GM18502 (cell line): ENCODE data around the gene GSTO1.

ENCODE experiments used
- ATAC-seq: cut with Tn5 transposase; IDR thresholded peaks from one replicate; pipeline ENCODE4 v1.9.1; 2021; ENCODE audit warnings: mild to moderate bottlenecking; ENCODE audit not compliant: unreplicated experiment, poor library complexity

GSTO1 gene

GRCh38 chr10:104273899-104274575 is 19.3 kb downstream of the GSTO1 start:
- ATAC-seq = no peak

GRCh38 chr10:104274762-104275721 is 20.4 kb downstream of the GSTO1 start:
- ATAC-seq = peak; percentile 88

GRCh38 chr10:104276192-104276591 is 21.5 kb downstream of the GSTO1 start:
- no peak for ATAC-seq

- no peak for ATAC-seq
These were observed 23.1 kb downstream of the GSTO1 start for GRCh38 chr10:104277785-104278184.

GRCh38 chr10:104279550-104280259 is 25.0 kb downstream of the GSTO1 start:
- ATAC-seq = no peak

- no peak for ATAC-seq
These were observed 27.0 kb downstream of the GSTO1 start for GRCh38 chr10:104281694-104282093.

GRCh38 chr10:104284846-104285245 is 30.2 kb downstream of the GSTO1 start:
- no peak for ATAC-seq

GRCh38 chr10:104286939-104287338 is 32.2 kb downstream of the GSTO1 start:
- ATAC-seq = no peak

- ATAC-seq = no peak
These were observed 33.7 kb downstream of the GSTO1 start for GRCh38 chr10:104288355-104288754.

GRCh38 chr10:104291439-104291951 is 36.8 kb downstream of the GSTO1 start:
- ATAC-seq = peak; percentile 99

- no peak for ATAC-seq
These were observed 38.3 kb downstream of the GSTO1 start for GRCh38 chr10:104293011-104293410.

GRCh38 chr10:104293781-104294321 is 39.2 kb downstream of the GSTO1 start:
- no peak for ATAC-seq

- ATAC-seq = no peak
These were observed 42.2 kb downstream of the GSTO1 start for GRCh38 chr10:104296687-104297436.

- ATAC-seq = no peak
These were observed 43.3 kb downstream of the GSTO1 start for GRCh38 chr10:104297697-104298660.

- no peak for ATAC-seq
These were observed 44.6 kb downstream of the GSTO1 start for GRCh38 chr10:104299031-104299904.

GRCh38 chr10:104300002-104300735 is 45.5 kb downstream of the GSTO1 start:
- ATAC-seq = peak; percentile 11

- ATAC-seq = peak; percentile 49
These were observed 46.1 kb downstream of the GSTO1 start for GRCh38 chr10:104300736-104301292.
